Duodenal mucosa (tissue), 2 donors: Measurements from ENCODE around the gene STX5.
"Not testable (repeated sequence)": the region's sequence is repeated elsewhere in the genome, so short reads cannot be mapped to it uniquely, and the experiment has no call there.

Source experiments
- H3K27ac ChIP-seq: one replicate; pipeline ENCODE4 v1.7.0; 2013; ENCODE audit warnings: low read depth, low read length
- H3K27me3 ChIP-seq, 2 donors: one replicate each; pipeline ENCODE4 v1.7.0; 2013; ENCODE audit warnings: low read length in 2 of 2, control low read depth in 1 of 2; ENCODE audit not compliant: insufficient read depth in 2 of 2, control insufficient read depth in 1 of 2
- H3K36me3 ChIP-seq, 2 donors: one replicate each; pipeline ENCODE4 v1.7.0; 2013; ENCODE audit warnings: low read length in 2 of 2, control low read depth in 1 of 2; ENCODE audit not compliant: insufficient read depth in 2 of 2, control insufficient read depth in 1 of 2
- H3K4me1 ChIP-seq, 2 donors: one replicate each; pipeline ENCODE4 v1.7.0; 2013; ENCODE audit warnings: low read length in 2 of 2, control low read depth in 1 of 2; ENCODE audit not compliant: insufficient read depth in 2 of 2, control insufficient read depth in 1 of 2
- H3K4me3 ChIP-seq, 2 donors: one replicate each; pipeline ENCODE4 v1.7.0; 2013; ENCODE audit warnings: low read length in 2 of 2, low read depth in 1 of 2
- H3K9ac ChIP-seq, 2 donors: one replicate each; pipeline ENCODE4 v1.7.0; 2013; ENCODE audit warnings: low read length in 2 of 2, low read depth in 1 of 2
- H3K9me3 ChIP-seq, 2 donors: one replicate each; pipeline ENCODE4 v1.7.0; 2013; ENCODE audit warnings: low read length in 2 of 2, control low read depth in 1 of 2; ENCODE audit not compliant: control insufficient read depth in 1 of 2

The STX5 gene

DNA sequence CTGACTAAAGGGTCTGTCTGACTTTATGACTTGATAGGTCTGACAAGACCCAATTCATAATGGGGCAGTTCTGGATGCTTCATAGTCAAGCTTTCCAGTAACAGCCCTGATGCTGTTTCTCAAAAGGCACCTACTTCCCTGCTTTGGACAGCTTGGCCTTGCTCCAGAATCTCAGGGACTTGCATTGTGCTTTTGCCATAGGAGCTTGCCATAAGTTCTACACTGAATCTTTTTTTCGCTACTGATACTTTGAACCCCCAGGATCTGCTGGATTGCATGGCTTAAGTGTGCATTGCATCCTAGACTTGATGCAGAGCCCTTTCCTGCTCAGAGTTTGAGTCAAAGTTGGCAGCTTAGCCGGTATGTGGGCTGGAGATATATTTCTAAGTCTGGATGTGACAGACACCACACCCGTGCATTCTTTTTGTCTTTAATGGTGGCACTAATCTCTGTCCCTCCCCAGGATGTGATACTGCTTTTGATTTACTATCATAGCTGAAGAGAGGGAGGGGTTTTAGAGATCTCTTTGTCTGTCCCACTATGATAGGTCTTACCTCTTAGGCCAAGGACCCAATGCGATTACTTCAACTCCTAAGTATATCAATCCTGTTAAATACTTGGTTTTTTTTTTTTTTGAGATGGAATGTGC, 32.0 kb upstream of the STX5 start:
- Histone ChIP-seq H3K9me3 (no peaks in the 10 kb centered on the region), H3K36me3 (no peaks in the 10 kb centered on the region), H3K4me1 (no peaks in the 10 kb centered on the region), H3K9ac (no peak overlapping the region), H3K27ac (no peak overlapping the region), H3K27me3 (no peaks in the 10 kb centered on the region), H3K4me3 (no peak overlapping the region)

DNA sequence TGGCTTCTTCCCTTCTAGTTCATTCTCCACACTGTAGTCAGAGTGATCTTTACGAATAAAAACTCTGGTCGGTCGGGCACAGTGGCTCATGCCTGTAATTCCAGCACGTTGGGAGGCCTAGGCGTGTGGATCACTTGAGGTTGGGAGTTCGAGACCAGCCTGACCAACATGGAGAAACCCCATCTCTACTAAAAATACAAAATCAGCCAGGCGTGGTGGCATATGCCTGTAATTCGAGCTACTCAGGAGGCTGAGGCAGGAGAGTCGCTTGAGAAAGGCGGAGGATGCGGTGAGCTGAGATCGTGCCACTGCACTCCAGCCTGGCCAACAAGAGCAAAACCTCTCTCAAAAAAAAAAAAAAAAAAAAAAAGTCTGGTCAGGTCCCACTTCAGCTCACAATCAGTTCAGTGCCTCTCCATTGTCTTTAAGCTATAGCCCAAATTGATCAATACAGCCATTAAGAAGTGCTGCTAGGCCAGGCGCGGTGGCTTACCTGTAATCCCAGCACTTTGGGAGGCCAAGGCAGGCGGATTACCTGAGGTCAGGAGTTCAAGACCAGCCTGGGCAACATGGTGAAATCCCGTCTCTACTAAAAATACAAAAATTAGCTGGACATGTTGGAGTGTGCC, 29.8 kb upstream of the STX5 start:
- not testable (repeated sequence) for H3K27me3 ChIP-seq, H3K9ac ChIP-seq, H3K9me3 ChIP-seq, H3K27ac ChIP-seq, H3K4me3 ChIP-seq, H3K36me3 ChIP-seq, H3K4me1 ChIP-seq

DNA sequence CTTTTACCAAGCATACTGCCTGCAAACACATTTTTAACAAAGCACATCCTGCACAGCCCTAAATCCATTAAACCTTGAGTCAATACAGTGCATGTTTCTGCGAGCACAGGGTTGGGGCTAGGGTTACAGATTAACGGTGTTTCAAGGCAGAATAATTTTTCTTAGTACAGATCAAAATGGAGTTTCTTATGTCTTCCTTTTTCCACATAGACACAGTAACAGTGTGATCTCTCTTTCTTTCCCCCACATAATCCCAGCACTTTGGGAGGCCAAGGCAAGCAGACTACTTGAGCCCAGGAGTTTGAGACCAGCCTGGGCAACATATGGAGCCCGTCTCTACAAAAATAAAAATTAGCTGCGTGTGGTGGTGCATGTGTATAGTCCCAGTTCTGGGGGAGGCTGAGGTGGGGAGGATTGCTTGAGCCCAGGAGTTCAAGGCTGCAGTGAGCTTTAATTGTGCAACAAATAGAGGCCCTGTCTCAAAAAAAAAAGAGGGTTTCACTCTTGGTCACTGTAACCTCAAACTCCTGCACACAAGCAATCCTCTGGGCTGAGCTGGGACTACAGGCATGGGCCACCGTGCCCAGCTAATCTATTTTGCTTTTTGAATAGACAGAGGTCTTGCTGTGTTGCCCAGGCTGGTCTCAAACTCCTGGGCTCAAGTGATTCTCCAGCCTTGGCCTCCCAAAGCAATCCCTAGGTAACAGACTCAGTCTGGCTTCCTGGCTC, 29.1 kb upstream of the STX5 start:
- no peak overlapping the region for H3K4me3 ChIP-seq
- H3K9me3 ChIP-seq: no peaks in the 10 kb centered on the region
- H3K9ac ChIP-seq: no peak overlapping the region
- H3K27ac ChIP-seq: no peak overlapping the region
- no peaks in the 10 kb centered on the region for H3K27me3 ChIP-seq
- peaks cover 6 to 7% of the 10 kb centered on the region in 2 donors for H3K4me1 ChIP-seq
- H3K36me3 ChIP-seq: no peaks in the 10 kb centered on the region

DNA sequence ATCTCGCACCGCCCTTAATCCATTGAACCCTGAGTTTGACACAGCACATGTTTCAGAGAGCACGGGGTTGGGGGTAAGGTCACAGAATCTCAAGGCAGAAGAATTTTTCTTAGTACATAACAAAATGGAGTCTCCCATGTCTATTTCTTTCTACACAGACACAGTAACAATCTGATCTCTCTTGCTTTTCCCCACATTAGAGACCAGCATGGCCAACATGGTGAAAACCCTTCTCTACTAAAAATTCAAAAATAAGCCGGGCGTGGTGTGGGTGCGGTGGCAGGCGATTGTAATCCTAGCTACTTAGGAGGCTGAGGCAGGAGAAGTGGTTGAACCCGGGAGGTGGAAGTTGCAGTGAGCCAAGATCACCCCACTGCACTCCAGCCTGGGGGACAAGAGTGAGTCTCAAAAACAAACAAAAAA, 27.4 kb upstream of the STX5 start:
- H3K4me3 ChIP-seq, H3K36me3 ChIP-seq, H3K27ac ChIP-seq, H3K9ac ChIP-seq, H3K27me3 ChIP-seq, H3K9me3 ChIP-seq: not testable (repeated sequence)
- H3K4me1 ChIP-seq: peaks cover 12 to 15% of the 10 kb centered on the region in 2 donors

DNA sequence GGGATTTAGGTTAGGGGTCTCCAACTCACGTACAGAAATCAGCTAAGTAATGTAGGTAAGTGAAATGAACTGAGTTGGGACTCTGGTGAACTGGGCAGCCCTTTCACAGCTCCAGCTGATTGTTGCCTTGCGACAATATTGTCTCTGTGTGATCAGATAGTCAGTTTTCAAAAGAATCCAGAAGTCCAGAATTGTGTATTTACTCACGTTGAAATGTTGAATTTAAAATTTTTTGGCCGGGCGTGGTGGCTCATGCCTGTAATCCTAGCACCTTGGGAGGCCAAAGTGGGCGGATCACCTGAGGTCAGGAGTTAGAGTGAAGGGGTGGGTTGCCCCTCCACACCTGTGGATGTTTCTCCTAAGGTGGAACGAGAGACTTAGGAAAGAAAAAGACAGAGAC, 26.4 kb upstream of the STX5 start:
- no peak overlapping the region for H3K4me3 ChIP-seq
- H3K9ac ChIP-seq: no peak overlapping the region
- peaks cover 23 to 26% of the 10 kb centered on the region in 2 donors for H3K4me1 ChIP-seq
- no peaks in the 10 kb centered on the region for H3K27me3 ChIP-seq
- H3K36me3 ChIP-seq: peaks cover 12 to 20% of the 10 kb centered on the region in 2 donors
- no peaks in the 10 kb centered on the region for H3K9me3 ChIP-seq
- no peak overlapping the region for H3K27ac ChIP-seq

DNA sequence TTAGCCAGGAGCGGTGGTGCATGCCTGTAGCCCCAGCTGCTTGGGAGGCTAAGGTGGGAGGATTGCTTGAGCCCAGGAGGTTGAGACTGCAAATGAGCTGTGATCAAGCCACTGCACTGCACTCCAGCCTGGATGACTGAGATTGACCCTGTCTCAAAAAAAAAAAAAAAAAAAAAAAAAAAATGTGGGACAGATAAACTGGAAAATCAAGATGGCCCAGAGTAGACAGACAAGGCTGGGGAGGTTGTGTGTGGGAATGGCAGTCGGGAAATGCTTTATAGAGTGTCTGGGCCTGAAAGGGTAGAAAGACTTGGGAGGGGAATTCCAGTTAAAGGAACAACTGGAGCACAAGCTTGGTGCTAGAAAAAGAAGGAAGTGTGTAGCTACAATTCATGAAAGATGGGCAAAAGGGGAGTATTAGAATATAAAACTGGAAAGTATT, 25.7 kb upstream of the STX5 start:
- Histone ChIP-seq H3K4me3 (no peak overlapping the region), H3K9ac (no peak overlapping the region), H3K9me3 (no peaks in the 10 kb centered on the region), H3K4me1 (peaks cover 29 to 30% of the 10 kb centered on the region in 2 donors), H3K27me3 (no peaks in the 10 kb centered on the region), H3K36me3 (peaks cover 19 to 26% of the 10 kb centered on the region in 2 donors), H3K27ac (no peak overlapping the region)

DNA sequence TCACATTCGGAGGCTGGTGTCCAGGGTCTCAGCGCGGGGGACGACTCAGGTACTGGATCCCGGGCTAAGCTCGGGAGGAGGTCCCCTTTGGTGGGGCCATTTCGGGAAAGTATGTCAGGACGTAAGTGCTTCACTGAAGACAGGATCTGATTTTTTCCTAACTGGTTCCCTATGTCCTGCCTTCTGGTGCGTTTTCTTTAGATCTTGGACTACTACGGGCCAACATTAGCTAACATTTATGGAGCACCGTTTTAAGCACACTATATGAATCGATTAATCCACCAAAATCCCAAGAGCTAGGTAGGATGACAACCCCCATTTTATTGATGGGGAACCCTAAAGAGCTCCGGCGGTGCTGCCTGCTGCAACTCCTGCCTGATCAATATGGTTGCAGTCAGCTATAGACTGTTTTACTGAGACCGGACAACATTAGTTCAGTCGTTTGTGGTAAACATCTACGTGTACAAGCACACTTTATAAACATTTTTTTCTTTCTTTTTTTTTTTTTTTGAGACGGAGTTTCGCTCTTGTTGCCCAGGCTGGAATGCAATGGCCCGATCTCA, 24.6 kb upstream of the STX5 start:
- peaks cover 29 to 31% of the 10 kb centered on the region in 2 donors for H3K4me1 ChIP-seq
- peak overlapping the region; percentile 76 to 84 for H3K9ac ChIP-seq
- H3K36me3 ChIP-seq: peaks cover 29 to 34% of the 10 kb centered on the region in 2 donors
- H3K27ac ChIP-seq: peak overlapping the region; percentile 6
- no peaks in the 10 kb centered on the region for H3K27me3 ChIP-seq
- H3K4me3 ChIP-seq: peak overlapping the region; percentile 84 to 95
- no peaks in the 10 kb centered on the region for H3K9me3 ChIP-seq

DNA sequence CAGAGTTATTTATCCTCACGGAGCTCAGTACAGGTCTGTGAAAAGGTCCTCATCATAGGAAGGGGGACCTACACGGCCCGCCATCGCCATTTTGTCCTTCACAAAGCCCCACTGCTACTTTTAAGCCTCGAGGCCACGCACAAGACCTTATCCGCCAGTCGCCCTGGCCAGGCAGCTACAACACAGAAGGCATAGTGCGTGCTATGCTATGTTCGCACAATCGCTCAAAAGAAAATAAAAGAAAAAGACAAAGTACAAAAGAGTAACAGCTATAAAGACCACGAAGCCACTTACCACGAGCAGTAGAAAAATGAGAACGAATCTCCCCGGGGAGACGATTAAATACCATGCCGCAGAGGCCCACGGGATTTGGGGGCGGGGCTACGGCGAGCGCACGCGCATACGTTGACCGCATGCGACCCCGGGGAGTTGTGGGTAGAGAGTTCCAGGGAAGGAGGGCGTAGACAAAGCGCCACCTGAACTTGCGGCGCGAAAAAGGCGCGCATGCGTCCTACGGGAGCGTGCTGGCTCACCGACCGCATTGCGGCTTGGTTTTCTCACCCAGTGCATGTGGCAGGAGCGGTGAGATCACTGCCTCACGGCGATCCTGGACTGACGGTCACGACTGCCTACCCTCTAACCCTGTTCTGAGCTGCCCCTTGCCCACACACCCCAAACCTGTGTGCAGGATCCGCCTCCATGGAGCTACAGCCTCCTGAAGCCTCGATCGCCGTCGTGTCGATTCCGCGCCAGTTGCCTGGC, 23.9 kb upstream of the STX5 start:
- H3K36me3 ChIP-seq: peaks cover 29 to 34% of the 10 kb centered on the region in 2 donors
- H3K27me3 ChIP-seq: no peaks in the 10 kb centered on the region
- no peaks in the 10 kb centered on the region for H3K9me3 ChIP-seq
- peak overlapping the region; percentile 84 to 95 for H3K4me3 ChIP-seq
- H3K9ac ChIP-seq: peak overlapping the region; percentile 80 to 84
- H3K27ac ChIP-seq: peak overlapping the region; percentile 6
- peaks cover 29 to 31% of the 10 kb centered on the region in 2 donors for H3K4me1 ChIP-seq

DNA sequence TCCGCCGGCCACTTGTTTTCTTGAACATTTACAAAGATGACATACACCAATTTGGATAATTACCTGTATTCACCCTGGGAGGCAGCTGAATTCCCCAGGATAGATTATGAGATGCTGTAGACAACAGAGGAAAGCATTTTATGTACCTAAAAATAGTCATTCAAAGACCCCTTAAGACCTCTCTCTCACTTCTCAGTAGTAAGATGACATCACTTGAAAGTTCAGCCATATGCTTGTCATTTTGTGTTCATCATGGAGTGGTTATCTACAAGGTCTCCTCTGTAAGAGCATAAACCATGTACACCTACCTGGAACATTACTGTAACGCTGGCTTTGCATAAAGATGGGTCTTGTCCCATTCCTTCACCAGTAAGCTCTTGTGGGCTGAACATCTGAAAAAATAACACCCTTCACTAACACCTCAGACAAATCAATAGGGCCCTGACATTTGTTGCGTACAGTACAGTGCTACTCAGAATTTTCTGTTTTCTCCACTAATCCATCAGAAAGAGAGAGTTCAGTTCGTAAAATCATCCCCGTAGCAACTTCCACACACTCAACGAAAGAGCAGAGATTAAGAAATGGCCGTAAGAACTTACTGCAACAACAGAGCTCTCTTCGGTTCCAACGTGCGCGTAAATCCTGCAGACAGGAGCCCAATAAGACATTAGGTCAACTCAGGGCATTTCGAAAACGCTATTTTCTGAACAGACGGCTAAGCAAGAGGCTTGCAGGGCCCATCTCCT, 23.1 kb upstream of the STX5 start:
- no peaks in the 10 kb centered on the region for H3K27me3 ChIP-seq
- H3K4me3 ChIP-seq: peak overlapping the region; percentile 84 to 95
- peak overlapping the region; percentile 80 to 84 for H3K9ac ChIP-seq
- peaks cover 29 to 31% of the 10 kb centered on the region in 2 donors for H3K4me1 ChIP-seq
- H3K27ac ChIP-seq: no peak overlapping the region
- H3K9me3 ChIP-seq: no peaks in the 10 kb centered on the region
- peaks cover 29 to 34% of the 10 kb centered on the region in 2 donors for H3K36me3 ChIP-seq
